HUDEP-2 (cell line): ENCODE data around the gene CERCAM.

Experiments used
- DNase-seq, 76 experiments: peaks; one replicate each; lab custom pipeline; 2025; ENCODE audit not compliant: unreplicated experiment in 76 of 76; lab: John Stamatoyannopoulos, UW

Gene CERCAM

DNA sequence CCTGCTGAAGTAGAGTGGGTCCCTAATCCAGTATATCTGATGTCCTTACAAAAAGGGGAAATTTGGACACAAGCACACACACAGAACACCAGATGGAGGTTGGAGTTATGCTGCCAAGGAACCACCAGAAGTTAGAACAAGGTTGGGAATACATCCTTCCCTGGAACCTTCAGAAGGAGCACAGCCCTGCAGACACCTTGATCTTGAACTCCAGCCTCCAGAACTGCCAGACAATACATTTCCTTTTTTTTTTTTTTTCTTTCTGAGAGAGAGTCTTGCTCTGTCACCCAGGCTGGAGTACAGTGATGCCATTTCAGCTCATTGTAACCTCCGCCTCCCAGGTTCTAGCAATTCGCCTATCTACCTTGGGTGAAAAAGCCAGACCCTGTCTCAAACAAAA, 28.1 kb downstream of the CERCAM start:
- no peak for DNase-seq

DNA sequence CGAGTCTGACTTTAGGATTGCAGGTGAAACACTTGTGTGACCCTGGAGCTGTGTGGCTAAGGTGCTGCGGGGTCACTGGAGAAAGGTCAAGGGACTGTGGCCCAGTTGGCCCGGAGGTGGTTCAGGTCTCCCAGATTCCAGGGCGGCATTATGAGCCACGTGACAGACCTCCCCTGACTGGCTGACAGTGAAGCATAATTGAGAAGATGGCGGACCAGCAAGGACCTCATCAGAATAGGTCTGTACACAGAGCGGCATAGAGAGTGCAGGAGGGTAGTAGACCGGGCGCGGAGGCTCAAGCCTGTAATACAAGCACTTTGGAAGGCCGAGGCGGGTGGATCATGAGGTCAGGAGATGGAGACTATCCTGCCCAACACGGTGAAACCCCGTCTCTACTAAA, 34.3 kb downstream of the CERCAM start:
- DNase-seq = no peak

DNA sequence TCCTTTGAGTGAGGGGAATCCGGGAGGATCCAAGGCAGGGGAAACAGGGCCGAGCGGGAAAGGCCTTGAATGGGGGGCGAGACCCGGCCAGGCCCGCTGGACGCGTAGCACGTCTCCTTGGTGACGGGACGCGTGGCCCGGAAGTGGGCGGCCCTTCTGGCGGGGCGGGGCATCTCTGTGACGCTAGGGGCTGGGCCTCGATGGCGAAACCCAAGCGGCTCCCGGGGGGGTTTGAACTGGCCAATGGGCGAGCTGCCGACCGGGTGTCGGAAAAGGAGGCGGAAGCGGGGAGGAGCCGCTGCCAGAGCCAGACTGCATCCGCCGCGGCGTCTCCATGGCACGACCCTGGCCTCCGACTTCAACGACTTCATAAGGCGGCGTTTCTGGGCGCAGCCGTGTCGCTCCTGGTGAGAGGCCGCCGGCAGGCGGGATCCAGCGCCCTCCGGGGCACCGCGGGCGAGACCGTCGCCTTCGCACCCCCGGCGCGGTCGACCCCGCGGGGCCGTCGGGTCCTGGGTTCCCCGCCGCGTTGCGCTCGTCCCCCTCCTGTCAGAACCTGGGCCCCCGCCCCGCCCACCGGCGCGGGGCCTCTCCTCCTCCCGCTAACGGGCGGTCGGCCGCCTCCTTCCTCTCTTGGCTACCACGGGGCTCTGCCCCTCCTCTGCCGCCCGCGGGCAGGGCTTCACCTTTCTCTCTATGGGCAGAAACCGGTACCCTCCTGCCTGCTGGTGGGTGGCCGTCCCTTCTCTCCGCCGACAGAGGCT, 35.4 kb downstream of the CERCAM start, which contains the start of gene ODF2:
Gene ODF2 (plus strand): TSS at position 158 of the 764 bp plus-strand sequence. CDS start 86 bp downstream, at position 244.
- DNase-seq = peak; percentile 34 to 99 (median 95)

DNA sequence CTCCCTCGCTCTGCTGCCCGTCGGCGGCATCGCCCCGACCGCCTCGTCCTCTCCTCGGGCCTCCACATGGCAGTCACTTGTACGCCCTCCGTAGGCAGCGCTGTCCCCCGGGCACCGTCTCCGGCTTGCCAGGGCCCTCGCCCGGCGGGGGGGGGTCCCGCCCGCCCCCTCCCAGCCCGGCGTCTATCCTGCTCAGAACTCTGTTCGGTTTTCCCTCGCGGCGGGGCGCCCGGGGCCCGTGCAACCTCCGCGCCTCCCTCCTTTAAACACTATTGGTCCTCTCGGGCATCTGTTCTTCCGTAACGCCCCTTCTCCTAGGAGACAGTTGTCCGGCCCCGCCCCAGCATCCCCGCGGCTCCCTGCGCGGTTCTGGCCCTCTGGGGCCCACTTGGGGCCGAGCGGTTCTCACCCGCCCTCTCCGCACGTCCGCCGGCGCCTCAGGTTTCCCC, 36.0 kb downstream of the CERCAM start:
- DNase-seq = peak in 71 of 76 experiments; percentile 19 to 85 (median 61)

DNA sequence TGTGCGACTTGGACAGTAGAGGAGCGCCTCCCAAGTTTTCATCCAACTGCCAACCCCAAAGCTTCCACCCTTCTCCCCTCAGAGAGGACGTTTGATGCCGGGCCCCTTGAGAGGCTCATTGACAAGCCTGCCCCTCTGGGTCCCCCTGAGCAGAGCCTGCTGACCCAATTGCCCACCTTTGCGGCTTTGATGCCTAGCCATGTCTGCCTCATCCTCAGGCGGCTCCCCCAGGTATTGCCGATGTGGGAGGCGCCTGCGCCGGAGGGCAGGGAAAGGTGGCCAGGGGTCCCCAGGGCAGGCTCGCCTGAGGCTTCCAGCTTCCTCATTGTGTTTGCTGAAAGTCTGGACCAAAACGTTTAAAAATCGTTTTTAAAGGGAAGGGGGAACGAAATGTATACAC, 36.5 kb downstream of the CERCAM start:
- DNase-seq = no peak

DNA sequence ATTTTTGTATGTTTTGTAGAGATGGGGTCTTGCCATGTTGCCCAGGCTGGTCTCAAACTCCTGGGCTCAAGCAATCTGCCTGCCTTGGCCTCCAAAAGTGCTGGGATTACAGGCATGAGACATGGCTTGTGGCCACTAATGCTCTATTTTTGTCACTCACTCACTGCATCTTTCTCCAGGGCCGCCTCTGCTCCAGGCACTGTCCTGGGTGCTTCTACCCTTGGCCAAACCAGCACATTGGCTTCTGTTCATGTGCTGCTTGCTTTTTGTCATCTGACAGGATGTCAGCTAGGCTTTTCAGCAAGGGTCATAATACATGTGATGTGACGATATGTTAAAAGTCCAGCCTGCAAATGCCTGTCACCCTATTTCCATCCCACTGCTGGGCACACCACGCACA, 38.4 kb downstream of the CERCAM start:
- no peak for DNase-seq

DNA sequence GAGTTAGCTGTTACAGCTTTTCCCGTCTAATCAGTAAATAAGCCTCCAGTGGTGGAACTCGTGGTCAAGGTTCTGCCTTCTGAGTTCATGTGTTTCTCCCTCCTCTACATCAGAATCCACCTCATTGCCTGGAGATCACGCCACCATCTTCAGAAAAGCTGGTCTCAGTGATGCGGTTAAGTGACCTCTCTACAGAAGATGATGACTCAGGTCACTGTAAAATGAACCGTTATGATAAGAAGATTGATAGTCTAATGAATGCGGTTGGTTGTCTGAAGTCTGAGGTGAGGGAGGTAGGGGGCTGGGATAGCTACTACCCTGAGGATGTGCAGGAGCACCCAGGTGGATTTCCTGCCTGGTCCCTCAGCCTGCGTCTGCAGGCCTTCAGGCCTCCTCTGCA, 48.4 kb downstream of the CERCAM start:
- peak in 17 of 76 experiments; percentile 2 to 68 (median 23) for DNase-seq

DNA sequence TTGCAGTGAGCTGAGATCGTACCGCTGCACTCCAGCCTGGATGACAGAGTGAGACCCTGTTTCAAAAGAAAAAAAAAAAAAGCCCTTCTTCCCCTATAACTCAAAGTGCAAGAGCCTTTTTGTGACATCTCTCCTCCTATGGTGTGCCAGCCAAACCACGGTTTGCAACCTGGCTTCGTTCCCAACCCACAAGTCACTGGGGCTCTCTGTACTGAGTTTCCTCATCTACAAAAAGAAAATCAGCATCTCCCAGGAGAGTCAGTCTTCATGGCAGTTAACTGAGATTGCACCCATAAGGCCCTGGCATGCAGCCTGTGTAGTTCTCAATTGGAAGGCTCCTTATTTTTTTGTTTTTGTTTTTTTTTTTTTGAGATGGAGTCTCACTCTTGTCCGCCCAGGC, 49.9 kb downstream of the CERCAM start:
- peak in 45 of 76 experiments; percentile 1 to 76 (median 25) for DNase-seq

DNA sequence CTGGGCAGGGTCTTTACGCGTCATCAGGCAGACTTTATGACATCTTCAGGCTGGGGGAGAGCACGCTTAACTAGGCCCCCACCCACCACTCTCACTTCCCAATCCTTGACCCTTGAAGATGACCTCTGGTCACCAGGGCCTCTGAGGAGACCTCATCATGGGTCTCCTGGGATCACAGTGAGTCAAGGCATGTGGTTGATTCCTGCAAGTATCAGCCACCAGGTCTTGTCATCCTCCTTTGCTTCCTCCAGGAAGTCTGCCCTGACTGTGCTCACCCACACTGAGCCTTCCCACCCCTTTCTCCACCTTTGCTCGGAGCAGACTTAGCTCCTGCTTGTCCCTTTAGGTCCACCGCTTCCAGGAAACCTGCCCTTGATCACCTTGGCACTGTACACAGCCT, 52.4 kb downstream of the CERCAM start:
- DNase-seq = no peak

DNA sequence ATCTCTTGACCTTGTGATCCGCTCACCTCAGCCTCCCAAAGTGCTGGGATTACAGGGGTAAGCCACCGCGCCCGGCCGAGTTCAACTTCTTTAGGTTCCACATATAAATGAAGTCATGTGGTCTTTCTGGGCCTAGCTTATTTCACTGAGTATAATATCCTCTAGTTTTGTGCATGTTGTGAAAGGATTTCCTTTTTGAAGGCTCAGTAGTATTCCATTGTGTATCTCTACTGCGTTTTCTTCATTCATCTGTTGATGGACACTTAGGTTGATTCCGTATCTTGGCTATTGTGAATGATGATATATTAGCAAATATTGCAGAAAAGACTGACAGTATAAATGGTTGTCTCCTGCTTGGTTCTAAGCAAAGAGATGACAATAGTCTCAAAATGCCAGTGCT, 55.2 kb downstream of the CERCAM start:
- no peak for DNase-seq

DNA sequence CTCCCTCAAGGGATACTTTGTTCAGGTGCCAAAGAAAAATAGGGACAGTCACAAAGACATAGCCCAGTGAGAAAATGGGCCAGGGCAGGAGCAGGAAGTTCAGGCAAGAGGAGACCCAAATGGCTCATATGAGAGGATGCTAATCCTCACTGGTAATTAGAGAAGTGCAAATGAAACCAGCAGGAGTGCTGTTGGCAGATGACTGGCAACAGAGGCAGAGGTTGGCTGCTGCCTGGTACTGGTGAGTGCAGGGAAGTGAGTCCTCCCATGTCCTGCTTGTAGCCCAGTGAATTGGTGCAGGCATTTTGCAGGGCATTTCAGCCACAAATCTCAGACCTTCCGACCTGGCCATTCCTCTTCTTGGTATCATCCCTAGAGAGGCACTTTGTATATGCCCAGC, 58.6 kb downstream of the CERCAM start:
- DNase-seq = no peak

DNA sequence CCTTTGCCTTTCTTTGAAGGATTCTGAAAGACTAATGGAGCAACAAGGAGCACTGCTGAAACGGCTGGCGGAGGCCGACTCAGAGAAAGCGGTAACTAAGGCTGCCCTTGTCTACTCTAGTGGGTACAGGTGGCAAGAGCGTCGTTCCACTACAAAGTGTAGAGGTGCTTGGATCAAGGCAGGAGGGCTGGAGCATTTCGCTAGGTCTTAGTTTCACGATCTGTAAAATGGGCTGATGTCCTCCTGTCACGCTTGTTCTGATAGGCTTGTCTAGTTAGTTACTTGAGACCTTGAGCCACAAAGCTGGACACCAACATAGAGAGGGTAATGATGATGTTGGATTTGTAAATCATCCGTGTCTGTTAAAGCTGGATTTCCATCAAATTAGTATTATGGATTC, 60.9 kb downstream of the CERCAM start:
- no peak for DNase-seq

DNA sequence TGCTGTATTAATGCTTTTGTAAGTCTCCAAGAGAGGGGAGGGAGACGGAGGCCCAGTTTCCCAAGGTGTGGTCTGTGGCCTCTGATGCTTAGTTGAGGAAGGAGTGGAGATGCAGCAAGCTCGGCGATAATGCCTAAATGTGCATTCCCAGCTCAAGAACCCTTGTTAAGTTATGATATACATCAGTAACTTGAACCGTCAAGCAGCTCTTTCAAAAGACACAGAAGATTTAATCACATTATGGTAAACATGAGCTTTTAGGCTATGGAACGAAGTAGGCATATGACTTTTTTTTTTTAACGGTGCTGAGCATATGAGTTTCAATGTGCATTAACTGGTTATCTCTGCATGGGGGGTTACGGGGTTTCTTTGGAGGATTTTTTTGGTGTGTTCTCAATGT, 61.5 kb downstream of the CERCAM start:
- DNase-seq = no peak

DNA sequence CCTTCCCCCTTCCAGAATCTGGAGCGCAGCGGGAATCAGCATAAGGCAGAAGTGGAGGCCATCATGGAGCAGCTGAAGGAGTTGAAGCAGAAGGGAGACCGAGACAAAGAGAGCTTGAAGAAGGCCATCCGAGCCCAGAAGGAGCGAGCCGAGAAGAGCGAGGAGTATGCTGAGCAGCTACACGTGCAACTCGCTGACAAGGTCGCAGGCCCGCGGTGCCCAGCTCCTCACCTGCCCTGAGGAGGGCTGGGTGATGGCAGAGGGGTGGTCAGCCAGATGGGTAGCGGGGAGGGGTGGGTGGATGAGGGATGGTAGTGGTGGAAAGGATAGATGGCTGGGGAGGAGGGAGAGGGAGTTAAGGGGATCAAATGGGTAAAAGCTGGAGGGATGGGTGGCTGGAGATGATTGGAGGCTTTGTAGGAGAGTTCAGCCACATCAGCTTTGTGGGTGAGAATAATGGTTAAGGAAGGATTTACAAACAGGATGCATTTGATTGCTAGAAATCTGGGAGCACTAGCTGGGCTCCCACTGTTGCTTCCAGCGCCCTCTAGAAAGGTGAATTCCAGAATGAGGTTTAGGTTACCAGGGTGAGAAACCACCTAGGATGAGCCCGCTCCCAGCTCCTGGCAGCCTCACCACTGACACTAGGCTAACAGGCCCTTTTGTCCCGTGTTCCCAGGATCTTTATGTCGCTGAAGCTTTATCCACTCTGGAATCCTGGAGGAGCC, 64.2 kb downstream of the CERCAM start:
- DNase-seq = no peak

DNA sequence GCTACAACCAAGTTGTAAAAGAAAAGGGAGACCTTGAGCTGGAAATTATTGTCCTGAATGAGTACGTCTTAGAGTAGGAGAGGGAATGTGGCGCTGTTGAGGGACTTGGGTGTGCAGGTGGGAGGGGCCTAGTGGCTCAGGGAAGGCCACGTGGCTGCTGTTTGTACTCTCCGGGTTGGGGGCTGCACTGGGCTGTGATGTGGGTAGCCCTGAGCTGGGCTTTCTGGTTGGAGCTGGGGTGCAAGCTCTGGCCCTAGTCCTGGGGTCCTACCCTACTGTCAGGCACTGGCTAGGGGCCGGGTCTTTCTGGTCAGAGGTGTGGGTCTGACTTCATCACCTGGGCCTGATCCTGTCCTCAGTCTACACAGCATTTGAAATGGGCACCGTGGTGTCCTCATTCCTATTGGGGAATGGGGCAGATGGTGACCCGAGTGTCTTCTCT, 64.8 kb downstream of the CERCAM start:
- DNase-seq = no peak

DNA sequence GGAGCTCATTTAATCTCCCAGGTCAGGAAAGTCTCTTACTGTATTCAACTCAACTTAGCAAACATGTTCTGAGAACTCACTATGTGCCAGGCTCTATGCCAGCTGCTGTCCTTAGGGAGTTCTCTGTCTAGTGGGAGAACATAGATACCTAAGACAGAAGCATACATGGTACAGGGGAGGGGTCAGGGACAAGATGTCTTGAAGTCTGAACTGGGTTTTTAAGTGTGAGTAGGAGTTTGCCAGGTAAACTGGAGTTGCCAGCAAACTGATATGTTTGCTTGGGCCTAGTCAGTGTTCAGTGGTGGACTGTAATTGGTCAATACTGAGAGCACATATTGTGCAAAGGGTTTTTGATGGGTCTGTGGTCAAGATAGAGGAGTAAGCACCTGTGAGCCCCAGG, 65.5 kb downstream of the CERCAM start:
- DNase-seq = no peak
